Cardiac fibroblast (primary cell): ENCODE results near the gene HSD3B2.
"Not testable (repeated sequence)": the region's sequence is repeated elsewhere in the genome, so short reads cannot be mapped to it uniquely, and the experiment has no call there.

Source experiments
- DNase-seq, 2 donors: peaks; one replicate each; pipeline versions ENCODE4 v3.0.0 to v3.0.0-alpha.2; 2010; ENCODE audit warnings: low read depth in 2 of 2
- H3K4me3 ChIP-seq, 2 donors: replicated peaks in 1 of 2; 1 replicate in 1 of 2; 2 replicates in 1 of 2; pipeline ENCODE4 v1.5.1; 2011; ENCODE audit warnings: low read depth in 2 of 2, low read length in 2 of 2, mild to moderate bottlenecking in 2 of 2, moderate library complexity in 1 of 2
- TF ChIP-seq, protein P1 (sequence below): IDR thresholded peaks from one replicate; pipeline ENCODE4 v1.5.1; 2011; ENCODE audit warnings: low read depth, mild to moderate bottlenecking, low read length, inconsistent platforms

HSD3B2 gene

GRCh38 chr1:119372503-119373086, 42.4 kb upstream of the HSD3B2 start:
- DNase-seq: peak; percentile 35 to 42
- TF ChIP-seq, protein P1, sequence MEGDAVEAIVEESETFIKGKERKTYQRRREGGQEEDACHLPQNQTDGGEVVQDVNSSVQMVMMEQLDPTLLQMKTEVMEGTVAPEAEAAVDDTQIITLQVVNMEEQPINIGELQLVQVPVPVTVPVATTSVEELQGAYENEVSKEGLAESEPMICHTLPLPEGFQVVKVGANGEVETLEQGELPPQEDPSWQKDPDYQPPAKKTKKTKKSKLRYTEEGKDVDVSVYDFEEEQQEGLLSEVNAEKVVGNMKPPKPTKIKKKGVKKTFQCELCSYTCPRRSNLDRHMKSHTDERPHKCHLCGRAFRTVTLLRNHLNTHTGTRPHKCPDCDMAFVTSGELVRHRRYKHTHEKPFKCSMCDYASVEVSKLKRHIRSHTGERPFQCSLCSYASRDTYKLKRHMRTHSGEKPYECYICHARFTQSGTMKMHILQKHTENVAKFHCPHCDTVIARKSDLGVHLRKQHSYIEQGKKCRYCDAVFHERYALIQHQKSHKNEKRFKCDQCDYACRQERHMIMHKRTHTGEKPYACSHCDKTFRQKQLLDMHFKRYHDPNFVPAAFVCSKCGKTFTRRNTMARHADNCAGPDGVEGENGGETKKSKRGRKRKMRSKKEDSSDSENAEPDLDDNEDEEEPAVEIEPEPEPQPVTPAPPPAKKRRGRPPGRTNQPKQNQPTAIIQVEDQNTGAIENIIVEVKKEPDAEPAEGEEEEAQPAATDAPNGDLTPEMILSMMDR: no peak
- H3K4me3 ChIP-seq: no peak overlapping the region

DNA sequence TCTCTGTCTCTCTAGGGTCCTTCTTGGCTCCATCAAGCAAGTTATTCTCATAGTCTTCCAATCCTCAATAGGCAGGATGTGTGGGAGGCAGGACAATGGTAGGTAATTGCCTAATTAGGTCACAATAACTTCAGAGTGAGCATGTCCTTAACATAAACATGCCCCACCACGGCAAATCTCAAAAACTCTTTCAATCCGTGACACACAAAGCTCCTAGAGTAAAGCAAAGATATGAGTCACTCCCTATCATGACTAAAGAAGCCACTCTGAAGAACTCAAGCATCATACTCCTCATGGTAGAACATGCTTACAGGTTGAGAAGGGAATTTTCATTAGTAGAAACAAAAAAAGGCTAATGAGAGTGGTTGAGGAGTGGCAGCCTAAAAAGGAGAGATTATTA, 41.5 kb upstream of the HSD3B2 start:
- H3K4me3 ChIP-seq: no peak overlapping the region
- DNase-seq: peak in 1 of 2 donors; percentile 45
- TF ChIP-seq, protein P1: no peak

- TF ChIP-seq, protein P1: no peak
- peak in 1 of 2 donors; percentile 5 for DNase-seq
- H3K4me3 ChIP-seq: no peak overlapping the region
Observed at GRCh38 chr1:119374208-119374874, 40.6 kb upstream of the HSD3B2 start.

DNA sequence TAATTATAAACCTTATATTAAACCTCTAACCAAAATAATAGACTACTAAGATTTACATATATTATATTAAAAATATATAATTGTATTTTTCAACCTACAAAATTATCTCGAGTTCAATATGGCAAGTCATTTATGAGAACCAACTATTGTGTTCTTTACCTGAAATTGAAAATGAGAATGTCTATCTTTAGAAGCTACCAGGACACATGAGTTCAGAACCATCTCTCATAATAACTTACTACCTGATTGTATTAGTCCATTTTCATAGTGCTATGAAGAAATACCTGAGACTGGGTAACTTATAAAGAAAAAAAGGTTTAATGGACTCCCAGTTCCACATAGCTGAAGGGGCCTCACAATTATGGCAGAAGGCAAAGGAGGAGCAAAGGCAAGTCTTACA, 39.6 kb upstream of the HSD3B2 start:
- no peak overlapping the region for H3K4me3 ChIP-seq
- no peak for DNase-seq
- TF ChIP-seq, protein P1: no peak

- TF ChIP-seq, protein P1: no peak
- no peak for DNase-seq
- H3K4me3 ChIP-seq: no peak overlapping the region
Observed at GRCh38 chr1:119376594-119376993, 38.4 kb upstream of the HSD3B2 start.

DNA sequence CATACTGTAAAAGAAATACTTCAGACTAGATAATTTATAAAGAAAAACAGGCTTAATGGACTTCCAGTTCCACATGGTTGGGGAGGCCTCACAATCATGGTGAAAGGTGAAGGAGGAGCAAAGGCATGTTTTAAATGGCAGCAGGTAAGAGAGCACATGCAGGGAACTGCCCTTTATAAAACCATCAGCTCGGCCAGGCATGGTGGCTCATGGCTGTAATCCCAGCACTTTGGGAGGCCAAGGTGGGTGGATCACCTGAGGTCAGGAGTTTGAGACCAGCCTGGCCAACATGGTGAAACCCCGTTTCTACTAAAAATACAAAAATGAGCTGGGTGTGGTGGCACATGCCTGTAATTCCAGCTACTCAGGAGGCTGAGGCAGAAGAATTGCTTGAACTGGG, 37.4 kb upstream of the HSD3B2 start:
- DNase-seq, H3K4me3 ChIP-seq: not testable (repeated sequence)

DNA sequence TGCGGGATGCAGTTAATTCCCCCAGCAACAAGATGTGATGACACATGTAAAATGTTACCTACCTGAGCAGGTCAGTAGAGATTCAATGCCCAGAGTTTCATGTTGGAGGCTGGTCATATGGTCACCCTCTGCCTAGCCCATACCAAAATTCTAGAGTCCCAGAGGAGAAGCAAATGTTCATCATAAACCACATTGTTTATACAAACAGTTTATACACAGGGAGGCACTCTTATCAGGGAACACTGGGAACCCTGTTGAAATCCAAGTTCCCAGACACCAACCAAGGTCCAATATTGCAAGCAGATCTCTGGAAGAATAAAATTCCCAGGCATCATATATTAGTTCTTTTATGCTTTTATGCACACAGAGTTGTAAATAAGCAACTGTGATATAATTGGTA, 35.8 kb upstream of the HSD3B2 start:
- DNase-seq: no peak
- H3K4me3 ChIP-seq: no peak overlapping the region
- TF ChIP-seq, protein P1: no peak
